ENCODE results near the gene REEP6.

The REEP6 gene

DNA sequence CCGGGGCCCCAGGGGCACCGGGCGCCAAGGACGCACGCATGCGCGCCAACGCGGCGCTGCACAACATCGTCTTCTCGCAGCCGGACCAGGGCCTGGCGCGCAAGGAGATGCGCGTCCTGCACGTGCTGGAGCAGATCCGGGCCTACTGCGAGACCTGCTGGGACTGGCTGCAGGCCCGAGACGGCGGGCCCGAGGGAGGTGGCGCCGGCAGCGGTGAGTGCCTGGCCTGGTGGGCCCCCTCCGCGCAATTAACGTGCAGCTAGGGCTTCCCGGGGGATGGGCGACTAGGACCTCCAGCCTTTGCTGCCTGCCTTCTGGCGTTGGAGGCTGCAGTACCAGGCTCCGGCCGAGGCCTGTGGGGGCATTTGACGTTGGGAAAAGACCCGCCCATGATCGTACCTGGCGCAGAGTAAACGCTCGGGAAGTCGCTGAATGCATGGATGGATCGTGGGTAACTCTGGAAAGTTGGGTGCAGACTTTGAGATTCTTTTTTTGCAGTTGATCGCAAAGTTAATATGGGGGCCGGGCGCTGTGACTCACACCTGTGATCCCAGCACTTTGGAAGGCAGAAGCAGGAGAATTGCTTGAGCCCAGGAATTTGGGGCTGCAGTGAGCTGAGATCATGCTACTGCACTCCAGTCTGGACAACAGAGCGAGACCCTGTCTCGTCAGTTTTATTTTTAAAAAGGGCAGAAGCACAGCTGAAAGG lies 33.8 kb upstream of the REEP6 start:
- Histone ChIP-seq H3K4me3 (ENCODE audit: insufficient read depth, low read length, poor library complexity, severe bottlenecking) (no peak overlapping the region), H3K36me3 (ENCODE audit: low read length) (no peaks in the 10 kb centered on the region), H3K9ac (ENCODE audit: low read length) (no peak overlapping the region), H4K20me1 (ENCODE audit: low read depth, low read length) (no peaks in the 10 kb centered on the region), H3K79me2 (ENCODE audit: insufficient read depth, low read length) (no peaks in the 10 kb centered on the region), H3K9me2 (replicated peaks; ENCODE audit: insufficient read depth, low read length) (no peaks in the 10 kb centered on the region), H3K27ac (ENCODE audit: low read depth, low read length) (no peak overlapping the region), H2AFZ (ENCODE audit: low read depth, low read length, severe bottlenecking) (no peak overlapping the region), H3K4me2 (ENCODE audit: low read depth, low read length, poor library complexity, severe bottlenecking) (no peak overlapping the region), H3F3A (ENCODE audit: insufficient read depth) (no peaks in the 10 kb centered on the region), H3K27me3 (ENCODE audit: low read length) (no peaks in the 10 kb centered on the region), H3K9me3 (ENCODE audit: insufficient read depth, low read length) (no peaks in the 10 kb centered on the region)
- TF ChIP-seq, protein P1, sequence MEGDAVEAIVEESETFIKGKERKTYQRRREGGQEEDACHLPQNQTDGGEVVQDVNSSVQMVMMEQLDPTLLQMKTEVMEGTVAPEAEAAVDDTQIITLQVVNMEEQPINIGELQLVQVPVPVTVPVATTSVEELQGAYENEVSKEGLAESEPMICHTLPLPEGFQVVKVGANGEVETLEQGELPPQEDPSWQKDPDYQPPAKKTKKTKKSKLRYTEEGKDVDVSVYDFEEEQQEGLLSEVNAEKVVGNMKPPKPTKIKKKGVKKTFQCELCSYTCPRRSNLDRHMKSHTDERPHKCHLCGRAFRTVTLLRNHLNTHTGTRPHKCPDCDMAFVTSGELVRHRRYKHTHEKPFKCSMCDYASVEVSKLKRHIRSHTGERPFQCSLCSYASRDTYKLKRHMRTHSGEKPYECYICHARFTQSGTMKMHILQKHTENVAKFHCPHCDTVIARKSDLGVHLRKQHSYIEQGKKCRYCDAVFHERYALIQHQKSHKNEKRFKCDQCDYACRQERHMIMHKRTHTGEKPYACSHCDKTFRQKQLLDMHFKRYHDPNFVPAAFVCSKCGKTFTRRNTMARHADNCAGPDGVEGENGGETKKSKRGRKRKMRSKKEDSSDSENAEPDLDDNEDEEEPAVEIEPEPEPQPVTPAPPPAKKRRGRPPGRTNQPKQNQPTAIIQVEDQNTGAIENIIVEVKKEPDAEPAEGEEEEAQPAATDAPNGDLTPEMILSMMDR (IDR thresholded peaks at IDR 0.05; ENCODE audit: insufficient read depth, low read length, poor library complexity, severe bottlenecking): no peak
- TF ChIP-seq EZH2phosphoT487 (conservative IDR thresholded peaks at IDR 0.05; ENCODE audit: low read length): no peak

DNA sequence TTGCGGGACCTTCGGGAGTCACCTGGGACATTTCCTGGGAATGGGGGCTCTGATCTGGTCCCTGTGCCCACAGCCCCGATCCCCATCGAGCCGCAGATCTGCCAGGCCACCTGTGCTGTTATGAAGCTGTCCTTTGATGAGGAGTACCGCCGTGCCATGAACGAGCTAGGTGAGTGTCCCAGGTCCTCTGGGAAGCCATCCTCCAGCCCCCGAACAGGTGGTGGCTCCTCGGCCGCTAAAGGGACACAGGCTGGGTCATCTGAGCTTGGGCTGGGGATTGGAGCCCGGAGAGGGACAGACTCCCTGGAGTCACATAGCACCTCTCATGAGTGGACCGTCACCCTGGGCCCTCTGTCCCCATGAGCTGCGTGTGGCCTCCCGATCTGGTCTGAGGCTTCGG lies 33.1 kb upstream of the REEP6 start:
- no peaks in the 10 kb centered on the region for H3K9me3 ChIP-seq (ENCODE audit: insufficient read depth, low read length)
- H3K36me3 ChIP-seq (ENCODE audit: low read length): no peaks in the 10 kb centered on the region
- H3K27ac ChIP-seq (ENCODE audit: low read depth, low read length): no peak overlapping the region
- H3F3A ChIP-seq (ENCODE audit: insufficient read depth): no peaks in the 10 kb centered on the region
- no peaks in the 10 kb centered on the region for H3K27me3 ChIP-seq (ENCODE audit: low read length)
- H3K79me2 ChIP-seq (ENCODE audit: insufficient read depth, low read length): no peaks in the 10 kb centered on the region
- H4K20me1 ChIP-seq (ENCODE audit: low read depth, low read length): no peaks in the 10 kb centered on the region
- no peak overlapping the region for H3K9ac ChIP-seq (ENCODE audit: low read length)
- no peak overlapping the region for H3K4me3 ChIP-seq (ENCODE audit: insufficient read depth, low read length, poor library complexity, severe bottlenecking)
- no peak overlapping the region for H2AFZ ChIP-seq (ENCODE audit: low read depth, low read length, severe bottlenecking)
- no peaks in the 10 kb centered on the region for H3K9me2 ChIP-seq (replicated peaks; ENCODE audit: insufficient read depth, low read length)
- H3K4me2 ChIP-seq (ENCODE audit: low read depth, low read length, poor library complexity, severe bottlenecking): no peak overlapping the region
- no peak for TF ChIP-seq EZH2phosphoT487 (conservative IDR thresholded peaks at IDR 0.05; ENCODE audit: low read length)
- TF ChIP-seq, protein P1 (IDR thresholded peaks at IDR 0.05; ENCODE audit: insufficient read depth, low read length, poor library complexity, severe bottlenecking): no peak

DNA sequence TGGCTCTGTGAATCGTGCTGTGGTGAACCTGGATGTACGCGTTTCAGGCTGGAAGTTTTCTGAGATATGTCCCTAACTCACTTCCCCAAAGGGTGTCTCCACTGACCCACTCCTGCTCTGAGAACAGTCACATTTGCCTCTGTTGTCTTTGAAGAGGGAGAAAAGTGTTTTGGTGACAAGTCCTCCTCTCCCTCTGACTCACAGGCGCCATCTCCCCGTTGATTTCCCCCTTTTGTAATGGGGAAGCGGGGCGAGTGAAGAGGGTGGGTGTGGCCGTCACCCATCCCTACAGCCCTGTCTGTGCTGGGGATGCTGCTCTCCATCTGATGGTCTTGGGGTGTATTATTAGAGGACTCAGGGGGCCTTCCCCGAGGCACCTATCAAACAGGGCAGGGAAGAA lies 31.5 kb upstream of the REEP6 start:
- no peaks in the 10 kb centered on the region for H3K9me2 ChIP-seq (replicated peaks; ENCODE audit: insufficient read depth, low read length)
- H3K79me2 ChIP-seq (ENCODE audit: insufficient read depth, low read length): no peaks in the 10 kb centered on the region
- no peak overlapping the region for H3K4me2 ChIP-seq (ENCODE audit: low read depth, low read length, poor library complexity, severe bottlenecking)
- no peaks in the 10 kb centered on the region for H3K9me3 ChIP-seq (ENCODE audit: insufficient read depth, low read length)
- no peaks in the 10 kb centered on the region for H3K36me3 ChIP-seq (ENCODE audit: low read length)
- H2AFZ ChIP-seq (ENCODE audit: low read depth, low read length, severe bottlenecking): no peak overlapping the region
- TF ChIP-seq, protein P1 (IDR thresholded peaks at IDR 0.05; ENCODE audit: insufficient read depth, low read length, poor library complexity, severe bottlenecking): no peak
- no peak for TF ChIP-seq EZH2phosphoT487 (conservative IDR thresholded peaks at IDR 0.05; ENCODE audit: low read length)
- H4K20me1 ChIP-seq (ENCODE audit: low read depth, low read length): no peaks in the 10 kb centered on the region
- H3K9ac ChIP-seq (ENCODE audit: low read length): no peak overlapping the region
- H3K4me3 ChIP-seq (ENCODE audit: insufficient read depth, low read length, poor library complexity, severe bottlenecking): no peak overlapping the region
- no peaks in the 10 kb centered on the region for H3F3A ChIP-seq (ENCODE audit: insufficient read depth)
- no peak overlapping the region for H3K27ac ChIP-seq (ENCODE audit: low read depth, low read length)
- H3K27me3 ChIP-seq (ENCODE audit: low read length): no peaks in the 10 kb centered on the region

Data from SU-DHL-6 (cell line).